GM21528 (cell line): ENCODE results near the gene ROR1.
"Not testable (repeated sequence)": the region's sequence is repeated elsewhere in the genome, so short reads cannot be mapped to it uniquely, and the experiment has no call there.

Source experiments
- ATAC-seq: cut with Tn5 transposase; IDR thresholded peaks from one replicate; pipeline ENCODE4 v1.9.1; 2021; ENCODE audit warnings: mild to moderate bottlenecking, moderate library complexity; ENCODE audit not compliant: unreplicated experiment, low FRiP score

ROR1 gene

GRCh38 chr1:63790989-63791388 is 17.2 kb downstream of the ROR1 start:
- ATAC-seq = no peak

DNA sequence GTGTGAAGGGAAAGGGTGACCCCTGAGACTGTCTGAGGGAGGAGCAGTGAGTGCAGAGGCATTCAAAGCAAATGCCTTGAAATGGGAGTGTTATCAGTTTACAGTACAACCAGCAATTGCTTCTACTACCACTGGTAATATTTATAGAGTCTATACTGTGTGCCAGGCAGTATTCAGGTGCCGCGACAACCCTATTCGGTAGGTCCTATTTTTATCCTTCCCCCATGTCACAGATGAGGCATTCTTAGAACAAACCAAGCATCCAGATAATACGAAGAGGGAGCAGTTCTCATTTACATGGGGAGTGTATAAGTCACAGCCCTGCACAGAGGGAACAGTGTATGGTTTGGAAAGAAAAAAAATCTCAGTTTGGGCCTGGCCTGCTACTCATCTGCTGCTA is 18.3 kb downstream of the ROR1 start:
- no peak for ATAC-seq

DNA sequence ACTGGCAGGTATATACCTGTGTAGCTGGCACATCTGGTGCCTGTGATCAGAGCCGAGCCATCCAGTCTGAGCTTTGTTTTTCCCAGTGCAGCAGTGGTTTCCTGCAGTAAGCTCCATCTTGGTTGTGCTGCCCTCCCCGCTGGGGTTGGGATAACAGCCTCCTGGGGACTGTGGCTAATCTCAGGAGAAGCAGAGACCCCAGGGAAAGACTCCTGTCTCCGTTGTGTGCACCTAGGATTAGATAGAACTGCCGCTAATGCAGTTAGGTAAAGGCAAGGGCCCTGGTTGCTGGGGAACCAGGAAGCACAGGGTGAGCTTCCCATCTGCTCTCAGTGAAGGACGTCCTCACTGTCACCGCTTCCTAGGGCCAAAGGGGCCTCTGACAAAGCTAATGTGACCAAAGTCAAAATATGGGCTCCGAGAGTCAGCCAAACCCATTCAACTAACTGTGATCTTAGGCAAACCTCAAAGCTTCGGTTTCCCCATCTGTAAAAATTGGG is 20.0 kb downstream of the ROR1 start:
- no peak for ATAC-seq

- ATAC-seq = no peak
Observed at GRCh38 chr1:63794354-63794753, 20.5 kb downstream of the ROR1 start.

DNA sequence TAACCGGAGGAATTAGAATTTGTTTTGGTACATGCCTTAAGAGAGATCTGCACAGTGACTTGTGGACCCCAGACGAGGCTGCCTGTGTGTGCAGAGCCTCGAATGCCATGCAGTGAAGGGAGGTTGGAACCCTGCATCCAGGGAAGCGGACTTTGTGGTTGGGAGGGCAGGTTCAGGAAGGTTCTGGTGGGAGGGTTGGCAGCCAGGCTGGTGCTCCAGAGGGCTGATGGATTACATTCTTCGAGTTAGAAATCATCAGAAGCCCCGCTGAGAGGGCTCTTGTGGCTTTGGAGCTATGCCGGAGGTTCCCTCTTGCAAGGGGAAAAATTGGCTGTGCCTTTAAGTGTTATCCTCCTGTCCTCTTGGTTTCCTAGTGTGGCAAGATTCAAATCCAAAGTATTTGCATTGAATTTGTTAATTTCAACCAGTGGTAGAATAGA is 21.1 kb downstream of the ROR1 start:
- ATAC-seq = no peak

DNA sequence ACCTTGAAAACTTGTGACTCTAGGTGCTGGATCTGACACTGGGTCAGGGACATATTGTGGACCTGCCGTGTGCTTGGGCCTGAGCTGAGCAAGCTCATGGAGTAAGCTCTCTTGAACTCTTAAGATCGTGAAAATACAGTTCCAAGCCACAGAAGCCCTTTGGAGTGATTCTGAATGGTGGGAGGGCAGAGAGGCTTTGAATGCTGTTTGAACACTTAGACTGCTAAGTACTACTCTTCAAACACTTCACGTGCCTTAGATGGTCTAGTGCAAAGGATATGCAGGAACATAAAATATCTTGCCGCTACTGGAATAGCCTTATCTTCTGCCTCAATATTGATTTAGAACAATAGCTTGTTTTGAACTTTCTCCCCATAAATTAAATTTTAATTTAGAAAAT is 21.6 kb downstream of the ROR1 start:
- no peak for ATAC-seq

- no peak for ATAC-seq
Observed at GRCh38 chr1:63797056-63797726, 23.4 kb downstream of the ROR1 start.

- ATAC-seq = no peak
Observed at GRCh38 chr1:63798284-63798683, 24.5 kb downstream of the ROR1 start.

DNA sequence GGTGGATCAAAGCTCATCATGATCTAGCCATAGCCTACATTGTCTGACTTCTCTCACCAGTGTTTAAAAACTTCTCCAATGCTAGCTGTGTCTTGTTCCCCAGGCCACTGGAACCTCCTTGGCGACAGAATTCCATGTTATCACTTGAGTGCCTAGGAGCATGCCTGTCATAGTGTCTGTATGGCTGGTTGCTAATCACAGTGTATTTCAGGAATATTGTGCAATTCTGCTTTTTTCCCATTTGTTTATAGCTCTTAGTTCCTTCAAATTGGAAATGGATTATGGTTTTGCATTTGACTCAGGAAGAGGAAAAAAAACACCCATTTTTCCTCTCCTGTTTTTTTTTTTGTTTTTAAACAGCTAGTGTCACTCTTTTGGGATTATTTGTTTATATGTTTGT is 25.5 kb downstream of the ROR1 start:
- ATAC-seq = no peak

DNA sequence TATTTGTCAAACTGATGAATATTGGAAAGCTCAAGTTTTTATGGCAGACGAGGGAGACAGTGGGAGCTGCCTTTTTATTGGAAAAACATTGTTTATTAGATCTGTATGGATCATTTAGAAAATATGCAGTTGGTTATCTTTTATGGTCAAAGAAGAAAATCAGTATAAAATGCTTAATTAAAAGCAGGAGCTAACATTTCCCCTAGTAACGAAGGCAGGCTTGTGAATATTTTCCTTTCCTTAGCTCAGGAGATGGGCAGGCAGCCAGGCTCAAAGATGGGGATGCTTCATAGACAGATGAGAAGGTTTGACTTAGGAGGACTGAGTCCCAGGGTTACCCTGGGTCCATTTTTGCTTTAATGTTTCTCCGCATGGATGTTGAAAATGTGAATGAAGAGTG is 26.0 kb downstream of the ROR1 start:
- ATAC-seq = no peak

DNA sequence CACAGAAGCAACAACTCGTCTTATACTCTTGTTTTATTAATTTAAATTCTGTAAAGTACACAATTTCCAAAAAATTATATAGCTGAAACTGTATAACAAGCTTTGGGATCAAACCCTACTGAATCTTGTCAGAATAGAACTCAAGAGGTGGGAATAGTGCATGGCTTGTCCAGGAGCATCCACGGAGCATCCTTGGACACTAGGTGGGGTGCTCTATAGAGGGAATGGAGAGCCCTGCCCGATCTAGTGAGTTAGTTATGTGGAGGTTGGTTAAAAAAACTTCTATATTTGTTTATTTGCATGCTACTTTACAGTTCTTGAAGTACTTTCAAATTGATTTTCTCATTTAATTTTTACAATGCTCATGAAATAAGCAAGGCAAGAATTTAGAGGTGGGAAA is 28.3 kb downstream of the ROR1 start:
- no peak for ATAC-seq

GRCh38 chr1:63804829-63805484 is 31.1 kb downstream of the ROR1 start:
- ATAC-seq = no peak

GRCh38 chr1:63807046-63807445 is 33.2 kb downstream of the ROR1 start:
- no peak for ATAC-seq

- ATAC-seq = no peak
Observed at GRCh38 chr1:63810936-63811469, 37.2 kb downstream of the ROR1 start.

DNA sequence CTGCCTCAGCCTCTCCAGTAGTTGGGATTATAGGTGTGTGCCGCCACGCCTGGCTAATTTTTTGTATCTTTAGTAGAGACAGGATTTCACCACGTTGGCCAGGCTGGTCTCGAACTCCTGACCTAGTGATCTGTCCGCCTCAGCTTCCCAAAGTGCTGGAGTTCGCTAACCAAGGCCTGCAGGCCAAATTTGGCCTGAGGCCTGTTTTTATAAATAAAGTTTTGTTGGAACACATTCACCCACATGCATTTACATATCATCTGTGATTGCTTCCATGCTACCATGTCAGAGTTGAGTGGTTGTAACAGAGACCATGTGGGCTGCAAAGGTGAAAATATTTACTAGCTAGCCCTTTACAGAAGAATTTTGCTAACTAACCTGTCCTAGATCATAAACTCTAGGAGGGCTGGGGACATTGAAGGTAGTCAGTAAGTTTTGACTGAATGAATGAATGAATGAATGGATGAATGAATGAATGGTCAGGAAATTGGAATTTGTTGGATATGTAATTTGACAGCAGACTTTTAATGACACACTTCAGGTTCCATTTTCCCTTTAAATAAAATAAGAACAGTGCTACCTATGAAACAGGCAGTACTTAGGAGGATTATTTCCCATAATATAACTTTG is 38.4 kb downstream of the ROR1 start:
- no peak for ATAC-seq

- no peak for ATAC-seq
Observed at GRCh38 chr1:63813829-63814277, 40.0 kb downstream of the ROR1 start.

GRCh38 chr1:63816217-63816815 is 42.5 kb downstream of the ROR1 start:
- ATAC-seq = not testable (repeated sequence)

- ATAC-seq = no peak
Observed at GRCh38 chr1:63817152-63817667, 43.4 kb downstream of the ROR1 start.

DNA sequence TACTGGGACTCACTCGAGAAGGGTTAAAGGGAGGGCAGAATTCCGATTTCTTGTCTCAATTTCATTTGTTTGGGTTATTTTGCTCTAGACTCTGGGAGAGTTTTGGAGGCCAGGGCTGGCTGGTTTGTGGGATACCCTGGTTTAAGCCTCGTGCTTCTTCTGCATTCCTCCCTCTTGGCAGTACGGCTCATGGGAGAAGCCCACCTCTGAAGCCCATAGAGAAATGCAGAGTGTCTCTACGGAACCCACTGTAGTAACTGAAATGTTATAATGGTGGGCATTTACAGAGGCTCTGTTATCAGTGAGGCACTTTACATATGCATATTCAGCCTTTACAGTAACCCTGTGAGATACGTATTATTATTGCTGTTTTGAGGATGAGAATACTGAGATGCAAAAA is 43.9 kb downstream of the ROR1 start:
- no peak for ATAC-seq

DNA sequence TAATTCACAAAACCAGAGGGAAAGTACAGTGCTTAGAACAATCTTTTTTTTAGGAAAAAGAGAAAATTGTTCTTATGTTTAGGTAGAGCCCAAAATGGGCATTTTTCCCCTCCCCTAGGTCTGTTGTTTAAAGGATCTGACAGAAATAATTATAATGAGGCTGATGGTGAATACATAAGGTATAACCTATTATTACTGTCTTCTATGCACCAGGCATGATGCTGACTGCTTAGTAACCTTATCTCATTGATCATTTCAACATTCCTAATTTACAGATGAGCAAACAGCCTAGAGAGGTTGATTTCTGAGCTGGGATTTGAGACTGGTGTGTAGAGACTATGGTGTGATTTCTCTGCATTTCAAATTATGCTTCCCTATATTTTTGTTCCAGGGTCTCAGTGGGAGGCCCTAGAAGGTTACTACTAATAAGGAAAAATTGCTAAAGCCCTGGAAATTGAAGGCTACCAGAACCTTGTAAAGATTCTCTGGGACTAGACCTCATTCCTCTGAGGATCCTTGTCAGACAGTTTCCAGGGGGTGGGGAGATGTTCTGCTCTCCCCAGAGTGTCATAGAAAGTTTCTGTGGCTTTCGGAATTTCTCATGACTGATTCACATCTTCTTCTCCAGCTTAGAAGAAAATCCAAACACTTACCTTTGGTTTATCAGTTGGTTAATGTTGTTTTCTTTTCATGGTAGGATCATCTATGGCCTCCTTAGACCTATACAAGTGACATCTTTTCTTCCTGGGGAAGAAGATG is 44.9 kb downstream of the ROR1 start:
- no peak for ATAC-seq
